Stomach (tissue), 4 donors: ENCODE measurements around the gene ERC2.

Source experiments
- EP300 ChIP-seq: sonication (generic); formaldehyde crosslinking; IDR thresholded peaks from one replicate; pipeline ENCODE4 v1.6.1; 2017; ENCODE audit warnings: antibody characterized with exemption
- POLR2A ChIP-seq, 4 donors: fragments of 450-650 bp; IDR thresholded peaks; one replicate each; pipeline ENCODE4 v1.6.1; 2016; ENCODE audit warnings: antibody characterized with exemption in 4 of 4, control low read depth in 2 of 4, mild to moderate bottlenecking in 1 of 4, moderate library complexity in 1 of 4
- TF ChIP-seq, protein P1 (sequence below), 7 experiments: fragments of 450-650 bp in 4 of 7; fragments of 200-600 bp in 3 of 7; sonication (generic) in 3 of 7; IDR thresholded peaks; one replicate each; pipeline ENCODE4 v1.5.1; 2016 to 2019; ENCODE audit warnings: antibody characterized with exemption in 7 of 7, control low read depth in 2 of 7, mild to moderate bottlenecking in 1 of 7

DNA sequence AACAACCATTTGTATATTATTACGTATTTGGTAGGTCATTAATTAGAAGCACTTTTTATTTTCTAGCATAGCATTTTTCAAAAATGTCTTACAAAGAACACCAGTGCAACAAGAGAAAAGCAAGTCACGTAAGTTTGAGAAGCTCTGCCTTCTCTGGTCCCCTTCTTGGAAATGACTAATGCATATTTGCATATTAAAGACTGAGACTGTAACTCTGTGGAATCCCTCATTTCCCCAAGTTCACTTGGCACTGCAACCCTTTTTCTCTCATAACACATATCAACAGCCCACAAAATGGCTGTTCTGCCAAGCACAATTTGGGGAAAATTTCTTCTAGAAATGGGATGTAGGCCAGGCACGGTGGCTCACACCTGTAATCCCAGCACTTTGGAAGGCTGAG is 176.3 kb downstream of the ERC2 start:
- TF ChIP-seq, protein P1, sequence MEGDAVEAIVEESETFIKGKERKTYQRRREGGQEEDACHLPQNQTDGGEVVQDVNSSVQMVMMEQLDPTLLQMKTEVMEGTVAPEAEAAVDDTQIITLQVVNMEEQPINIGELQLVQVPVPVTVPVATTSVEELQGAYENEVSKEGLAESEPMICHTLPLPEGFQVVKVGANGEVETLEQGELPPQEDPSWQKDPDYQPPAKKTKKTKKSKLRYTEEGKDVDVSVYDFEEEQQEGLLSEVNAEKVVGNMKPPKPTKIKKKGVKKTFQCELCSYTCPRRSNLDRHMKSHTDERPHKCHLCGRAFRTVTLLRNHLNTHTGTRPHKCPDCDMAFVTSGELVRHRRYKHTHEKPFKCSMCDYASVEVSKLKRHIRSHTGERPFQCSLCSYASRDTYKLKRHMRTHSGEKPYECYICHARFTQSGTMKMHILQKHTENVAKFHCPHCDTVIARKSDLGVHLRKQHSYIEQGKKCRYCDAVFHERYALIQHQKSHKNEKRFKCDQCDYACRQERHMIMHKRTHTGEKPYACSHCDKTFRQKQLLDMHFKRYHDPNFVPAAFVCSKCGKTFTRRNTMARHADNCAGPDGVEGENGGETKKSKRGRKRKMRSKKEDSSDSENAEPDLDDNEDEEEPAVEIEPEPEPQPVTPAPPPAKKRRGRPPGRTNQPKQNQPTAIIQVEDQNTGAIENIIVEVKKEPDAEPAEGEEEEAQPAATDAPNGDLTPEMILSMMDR (IDR thresholded peaks at IDR 0.05): no peak
- no peak for TF ChIP-seq POLR2A (IDR thresholded peaks at IDR 0.05)
- no peak for TF ChIP-seq EP300
